ENCODE measurements around the gene SNX6. TPM values are rescaled to one million over a fixed set of nuclear protein-coding genes. Genes with fewer than 3 reads are reported as not detected.

The SNX6 gene
- total RNA-seq (10 to 100 TPM; 36.3 to 45.5 (median 44.4) TPM), polyA plus RNA-seq (10 to 100 TPM; 30.7 to 66.2 (median 42.6) TPM)
- long read RNA-seq, donor 1, transcript SNX6-201 (14 exons, 2,001 nt) = major isoform, 64 of 81 reads
- long read RNA-seq, donor 1, partial matches to known transcripts = 1 of 81 reads
- long read RNA-seq, donor 1, other reads (novel, unspliced or antisense) = 11 of 81 reads
- long read RNA-seq, donor 2, transcript SNX6-201 (14 exons, 2,001 nt) = major isoform, 105 of 185 reads
- long read RNA-seq, donor 2, transcript SNX6-202 (13 exons, 3,398 nt) = minor isoform, 11 of 185 reads
- long read RNA-seq, donor 2, partial matches to known transcripts = 12 of 185 reads
- long read RNA-seq, donor 2, other reads (novel, unspliced or antisense) = 57 of 185 reads

- intact Hi-C loops (cut with DNase I) = no loop called here
- WGBS, 3 donors = 1 to 2% (median 1%) methylated on average over 47 to 84 of the region's 84 CpGs
These were observed at the start of gene SNX6 for GRCh38 chr14:34629657-34630529. TSS of gene SNX6 (minus strand) at chr14:34630148. CDS start at chr14:34630116, 32 bp downstream.

GRCh38 chr14:34678735-34679134, 48.8 kb upstream of the SNX6 start:
- Histone ChIP-seq H3K4me1 (peaks cover 30% of the 10 kb centered on the region), H3K36me3 (ENCODE audit: insufficient read depth in 1 of 2, low read depth in 1 of 2) (no peaks in the 10 kb centered on the region), H3K27ac (peak overlapping the region; percentile 65), H3K27me3 (ENCODE audit: insufficient read depth in 3 of 3, low read length in 2 of 3) (no peaks in the 10 kb centered on the region), H3K4me3 (peak overlapping the region; percentile 23), H3K9me3 (no peaks in the 10 kb centered on the region)
- no peak for TF ChIP-seq CTCF (IDR thresholded peaks at IDR 0.05)
- ATAC-seq (no peak), DNase-seq (no peak)
- 81 to 90% (median 87%) methylated on average over 8 of the region's 8 CpGs for WGBS, 3 donors
- intact Hi-C loops (cut with DNase I) = loop anchor here in 1 of 2 donors (2.0 kb wide), 1 partner anchor 36 kb away; the partner anchor contains the start of gene CFL2

More at GRCh38 chr14:34629657-34630529, at the start of gene SNX6:
- H3K27me3 ChIP-seq (ENCODE audit: insufficient read depth in 3 of 3, low read length in 2 of 3) = no peaks in the 10 kb centered on the region
- peak; percentile 85 to 92 for DNase-seq
- no peaks in the 10 kb centered on the region for H3K9me3 ChIP-seq
- TF ChIP-seq CTCF (IDR thresholded peaks at IDR 0.05) = no peak
- peak within 1 kb of the TSS; percentile 95 for H3K27ac ChIP-seq
- peaks cover 0 to 15% of the 10 kb centered on the region in 2 donors for H3K36me3 ChIP-seq (ENCODE audit: insufficient read depth in 1 of 2, low read depth in 1 of 2)
- peak; percentile 99 to 100 (median 99) for ATAC-seq
- H3K4me1 ChIP-seq = peaks cover 9% of the 10 kb centered on the region
- peak within 1 kb of the TSS; percentile 100 for H3K4me3 ChIP-seq

GRCh38 chr14:34678306-34678705, 48.4 kb upstream of the SNX6 start:
- no peak for TF ChIP-seq CTCF (IDR thresholded peaks at IDR 0.05)
- no peaks in the 10 kb centered on the region for H3K9me3 ChIP-seq
- H3K27me3 ChIP-seq (ENCODE audit: insufficient read depth in 3 of 3, low read length in 2 of 3) = no peaks in the 10 kb centered on the region
- intact Hi-C loops (cut with DNase I) = loop anchor here in 1 of 2 donors (2.0 kb wide), 1 partner anchor 36 kb away; the partner anchor contains the start of gene CFL2
- DNase-seq (no peak), ATAC-seq (no peak)
- no peaks in the 10 kb centered on the region for H3K36me3 ChIP-seq (ENCODE audit: insufficient read depth in 1 of 2, low read depth in 1 of 2)
- 36 to 45% (median 37%) methylated on average over 7 of the region's 7 CpGs for whole genome bisulfite sequencing, 3 donors
- peak overlapping the region; percentile 23 for H3K4me3 ChIP-seq
- H3K4me1 ChIP-seq = peaks cover 28% of the 10 kb centered on the region
- peak overlapping the region; percentile 65 for H3K27ac ChIP-seq

- H3K4me3 ChIP-seq = no peak overlapping the region
- WGBS, 3 donors = 66 to 77% (median 69%) methylated on average over 7 of the region's 7 CpGs
- H3K27me3 ChIP-seq (ENCODE audit: insufficient read depth in 3 of 3, low read length in 2 of 3) = no peaks in the 10 kb centered on the region
- no peak for TF ChIP-seq CTCF (IDR thresholded peaks at IDR 0.05)
- intact Hi-C loops (cut with DNase I) = no loop called here
- no peak for ATAC-seq
- peaks cover 17% of the 10 kb centered on the region for H3K4me1 ChIP-seq
- no peak for DNase-seq
- H3K27ac ChIP-seq = peak overlapping the region; percentile 65
- no peaks in the 10 kb centered on the region for H3K9me3 ChIP-seq
- no peaks in the 10 kb centered on the region for H3K36me3 ChIP-seq (ENCODE audit: insufficient read depth in 1 of 2, low read depth in 1 of 2)
These were observed 46.7 kb upstream of the SNX6 start for GRCh38 chr14:34676516-34677211.

Measured in psoas muscle (tissue), 8 donors.